Activated T-cell treated with anti-CD3 and anti-CD28 coated beads for 1 hour (primary cell): ENCODE measurements around the gene RFT1.
A peak's percentile ranks its signal among the peaks of the same experiment; 100 is the strongest.

Experiments used
- DNase-seq: peaks from one replicate; pipeline ENCODE4 v3.0.0-alpha.2; 2020; ENCODE audit warnings: low read depth

Gene RFT1

GRCh38 chr3:53084310-53085001 is 45.8 kb downstream of the RFT1 start:
- DNase-seq, result no peak

GRCh38 chr3:53083949-53084309 is 46.3 kb downstream of the RFT1 start:
- no peak for DNase-seq

GRCh38 chr3:53083521-53083920 is 46.7 kb downstream of the RFT1 start:
- no peak for DNase-seq

GRCh38 chr3:53082736-53083135 is 47.5 kb downstream of the RFT1 start:
- no peak for DNase-seq

- no peak for DNase-seq
These were observed 48.9 kb downstream of the RFT1 start for GRCh38 chr3:53081318-53081717.

GRCh38 chr3:53080612-53081205 is 49.5 kb downstream of the RFT1 start:
- DNase-seq, result no peak

GRCh38 chr3:53079791-53080555 is 50.3 kb downstream of the RFT1 start:
- no peak for DNase-seq

GRCh38 chr3:53079147-53079546 is 51.1 kb downstream of the RFT1 start:
- no peak for DNase-seq

- no peak for DNase-seq
These were observed 51.6 kb downstream of the RFT1 start for GRCh38 chr3:53078656-53079055.

- no peak for DNase-seq
These were observed 52.6 kb downstream of the RFT1 start for GRCh38 chr3:53077476-53078220.

GRCh38 chr3:53075743-53076140 is 54.5 kb downstream of the RFT1 start:
- DNase-seq, result no peak

- no peak for DNase-seq
These were observed 55.2 kb downstream of the RFT1 start for GRCh38 chr3:53074761-53075742.

- no peak for DNase-seq
These were observed 55.9 kb downstream of the RFT1 start for GRCh38 chr3:53074366-53074696.

- no peak for DNase-seq
These were observed 56.5 kb downstream of the RFT1 start for GRCh38 chr3:53073553-53074365.

- peak; percentile 82 for DNase-seq
These were observed 57.3 kb downstream of the RFT1 start for GRCh38 chr3:53072653-53073552.

GRCh38 chr3:53071882-53072431 is 58.3 kb downstream of the RFT1 start:
- no peak for DNase-seq

- no peak for DNase-seq
These were observed 60.7 kb downstream of the RFT1 start for GRCh38 chr3:53069422-53070068.

GRCh38 chr3:53068176-53068575 is 62.1 kb downstream of the RFT1 start:
- no peak for DNase-seq

GRCh38 chr3:53067567-53067966 is 62.7 kb downstream of the RFT1 start:
- no peak for DNase-seq
